Subcutaneous preadipocyte (primary cell): ENCODE measurements around the gene ARHGAP31. TPM values are rescaled to one million over a fixed set of nuclear protein-coding genes. Genes with fewer than 3 reads are reported as not detected.

Source experiments
- small RNA-seq: library from RNA; depleted of rRNA; stranded (forward); fragments of <200 nt; gene quantifications from one replicate; pipeline ENCODE3, GENCODE V24; 2012
- total RNA-seq: library from RNA; depleted of rRNA; stranded (reverse); fragments of >200 nt; gene quantifications from 2 replicates; pipeline ENCODE4 v1.2.3, GENCODE V29; 2012

Gene ARHGAP31
- total RNA-seq: 1.8 and 6.5 TPM in 2 replicates

GRCh38 chr3:119293871-119294695 lies at the start of gene ARHGAP31:
TSS of gene ARHGAP31 (plus strand) at chr3:119294383. CDS start at chr3:119294905, 522 bp downstream.

GRCh38 chr3:119463171-119464169 lies 169.3 kb downstream of the ARHGAP31 start, which contains the start of gene TMEM39A:
TSS of gene TMEM39A (minus strand) at chr3:119463615. CDS start at chr3:119462074, 1,541 bp downstream.

Small RNA genes within 50 kb of the gene (small RNA-seq; reads per million reads assigned to genes)
- gene RNU6-1127P: not detected

Other genes with a start within 250 kb of the ARHGAP31 start
- gene TEX55, start 148.2 kb upstream of the ARHGAP31 start, total RNA-seq: not detected in 2 replicates
- gene UPK1B, start 120.8 kb upstream of the ARHGAP31 start, total RNA-seq: not detected in 2 replicates
- 10.7 and 11.7 TPM in 2 replicates for gene B4GALT4, start 53.5 kb upstream of the ARHGAP31 start, total RNA-seq
- gene TMEM39A, start 169.2 kb downstream of the ARHGAP31 start, total RNA-seq: 30.5 and 66.7 TPM in 2 replicates
- 15.1 and 16.9 TPM in 2 replicates for gene POGLUT1, start 174.6 kb downstream of the ARHGAP31 start, total RNA-seq
- gene TIMMDC1, start 204.2 kb downstream of the ARHGAP31 start, total RNA-seq: 54.0 and 57.1 TPM in 2 replicates